ENCODE data around the gene PCDHGA8. TPM values are rescaled to one million over a fixed set of nuclear protein-coding genes. Genes with fewer than 3 reads are reported as not detected.
A peak's percentile ranks its signal among the peaks of the same experiment; 100 is the strongest.

The PCDHGA8 gene
- total RNA-seq, 1 donor from 2014 or later, result 1.0 TPM

DNA sequence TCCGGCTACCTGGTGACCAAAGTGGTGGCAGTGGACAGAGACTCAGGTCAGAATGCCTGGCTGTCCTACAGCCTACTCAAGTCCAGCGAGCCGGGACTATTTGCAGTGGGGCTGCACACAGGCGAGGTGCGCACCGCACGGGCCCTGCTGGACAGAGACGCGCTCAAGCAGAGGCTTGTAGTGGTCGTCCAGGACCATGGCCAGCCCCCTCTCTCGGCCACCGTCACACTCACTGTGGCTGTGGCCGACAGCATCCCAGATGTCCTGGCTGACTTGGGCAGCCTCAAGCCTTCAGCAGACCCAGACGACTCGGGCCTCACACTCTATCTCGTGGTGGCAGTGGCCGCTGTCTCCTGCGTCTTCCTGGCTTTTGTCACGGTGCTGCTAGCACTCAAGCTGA is 35.5 kb upstream of the PCDHGA8 start:
- no peak overlapping the region for H3K4me3 ChIP-seq (ENCODE audit: low read depth, low read length)
- no peak for TF ChIP-seq CTCF (IDR thresholded peaks at IDR 0.05; ENCODE audit: insufficient read depth, low read length, poor library complexity, severe bottlenecking)
- peaks cover 16% of the 10 kb centered on the region for H3K27me3 ChIP-seq (ENCODE audit: control insufficient read depth, insufficient read depth, low read length)
- no peak for DNase-seq (ENCODE audit: low read depth)
- no peaks in the 10 kb centered on the region for H3K36me3 ChIP-seq (ENCODE audit: control insufficient read depth, insufficient read depth, low read length)

- peak; percentile 21 for TF ChIP-seq CTCF (IDR thresholded peaks at IDR 0.05; ENCODE audit: insufficient read depth, low read length, poor library complexity, severe bottlenecking)
- H3K27me3 ChIP-seq (ENCODE audit: control insufficient read depth, insufficient read depth, low read length), result peaks cover 22% of the 10 kb centered on the region
- H3K4me3 ChIP-seq (ENCODE audit: low read depth, low read length), result peak within 1 kb of the TSS; percentile 6
- H3K36me3 ChIP-seq (ENCODE audit: control insufficient read depth, insufficient read depth, low read length), result no peaks in the 10 kb centered on the region
- no peak for DNase-seq (ENCODE audit: low read depth)
These were observed 32.5 kb upstream of the PCDHGA8 start, which contains the start of gene PCDHGB2 for GRCh38 chr5:141359790-141360426. Gene PCDHGB2 (plus strand): TSS chr5:141359994. CDS start chr5:141360136, 142 bp downstream.

GRCh38 chr5:141360685-141361084 is 31.7 kb upstream of the PCDHGA8 start:
- no peak for TF ChIP-seq CTCF (IDR thresholded peaks at IDR 0.05; ENCODE audit: insufficient read depth, low read length, poor library complexity, severe bottlenecking)
- Histone ChIP-seq H3K4me3 (ENCODE audit: low read depth, low read length) (no peak overlapping the region), H3K27me3 (ENCODE audit: control insufficient read depth, insufficient read depth, low read length) (peaks cover 27% of the 10 kb centered on the region), H3K36me3 (ENCODE audit: control insufficient read depth, insufficient read depth, low read length) (no peaks in the 10 kb centered on the region)
- no peak for DNase-seq (ENCODE audit: low read depth)

DNA sequence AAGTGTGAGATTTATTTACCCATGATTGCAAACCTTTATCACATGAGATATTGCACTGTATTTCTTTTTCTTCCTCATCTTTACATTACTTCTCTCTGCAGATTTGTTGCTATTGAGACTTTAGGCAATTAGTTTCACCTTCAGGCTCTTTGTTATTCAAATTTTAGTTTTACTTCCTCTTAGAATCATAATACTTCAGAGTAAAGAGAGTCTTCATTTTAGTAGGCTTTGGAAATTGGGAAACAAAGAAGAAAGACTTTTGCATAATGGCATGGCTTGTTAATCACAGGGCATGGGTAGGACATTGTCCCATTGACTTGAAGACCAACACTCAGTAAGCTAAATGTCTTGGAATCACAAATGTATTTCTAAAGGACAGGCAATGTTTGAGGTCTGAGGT is 29.7 kb upstream of the PCDHGA8 start:
- TF ChIP-seq CTCF (IDR thresholded peaks at IDR 0.05; ENCODE audit: insufficient read depth, low read length, poor library complexity, severe bottlenecking), result no peak
- Histone ChIP-seq H3K27me3 (ENCODE audit: control insufficient read depth, insufficient read depth, low read length) (peaks cover 34% of the 10 kb centered on the region), H3K4me3 (ENCODE audit: low read depth, low read length) (no peak overlapping the region), H3K36me3 (ENCODE audit: control insufficient read depth, insufficient read depth, low read length) (no peaks in the 10 kb centered on the region)
- DNase-seq (ENCODE audit: low read depth), result no peak

DNA sequence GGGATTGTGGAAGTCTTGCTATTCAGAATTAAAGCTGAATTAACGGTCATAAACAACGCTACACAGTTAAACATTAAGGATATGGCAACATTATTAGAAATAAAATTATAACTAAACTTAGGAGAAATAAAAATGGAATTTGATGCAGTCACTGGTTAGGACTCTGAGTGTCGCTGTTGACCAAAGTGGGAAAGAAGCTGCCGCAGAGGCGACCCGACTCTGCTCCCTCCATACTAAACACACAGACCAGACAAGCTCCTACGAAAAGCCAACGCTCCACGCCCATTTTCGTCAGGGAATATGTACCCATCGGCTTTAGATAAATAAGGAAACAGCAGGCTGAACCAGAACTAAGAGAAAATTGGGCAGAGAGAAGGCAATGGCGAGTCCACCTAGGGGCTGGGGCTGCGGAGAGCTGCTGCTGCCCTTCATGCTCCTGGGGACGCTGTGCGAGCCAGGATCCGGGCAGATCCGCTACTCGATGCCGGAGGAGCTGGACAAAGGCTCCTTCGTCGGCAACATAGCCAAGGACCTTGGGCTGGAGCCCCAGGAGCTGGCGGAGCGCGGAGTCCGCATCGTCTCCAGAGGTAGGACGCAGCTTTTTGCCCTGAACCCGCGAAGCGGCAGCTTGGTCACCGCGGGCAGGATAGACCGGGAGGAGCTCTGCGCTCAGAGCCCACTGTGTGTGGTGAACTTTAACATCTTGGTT is 28.3 kb upstream of the PCDHGA8 start, which contains the start of gene PCDHGA5:
TSS of gene PCDHGA5 (plus strand) at position 211 of the 709 bp plus-strand sequence. CDS start at position 380, 169 bp downstream.
- Histone ChIP-seq H3K4me3 (ENCODE audit: low read depth, low read length) (no peak within 1 kb of the TSS), H3K36me3 (ENCODE audit: control insufficient read depth, insufficient read depth, low read length) (no peaks in the 10 kb centered on the region), H3K27me3 (ENCODE audit: control insufficient read depth, insufficient read depth, low read length) (peaks cover 34% of the 10 kb centered on the region)
- no peak for TF ChIP-seq CTCF (IDR thresholded peaks at IDR 0.05; ENCODE audit: insufficient read depth, low read length, poor library complexity, severe bottlenecking)
- DNase-seq (ENCODE audit: low read depth), result no peak

Measured in kidney epithelial cell (primary cell).